GM12891 (cell line): ENCODE results near the gene CDC42BPA.

ENCODE experiments used
- POLR2A ChIP-seq: IDR thresholded peaks from 2 replicates; pipeline ENCODE4 v1.6.1; 2011; ENCODE audit warnings: low read depth, low read length, control low read depth
- POLR2AphosphoS5 ChIP-seq: IDR thresholded peaks from 2 replicates; pipeline ENCODE4 v1.6.1; 2011; ENCODE audit warnings: low read depth, low read length, control low read depth
- POU2F2 ChIP-seq: IDR thresholded peaks from 2 replicates; pipeline ENCODE4 v1.6.1; 2011; ENCODE audit warnings: low read depth, mild to moderate bottlenecking, control low read depth, low read length, moderate library complexity
- TAF1 ChIP-seq: IDR thresholded peaks from 2 replicates; pipeline ENCODE4 v1.6.1; 2011; ENCODE audit warnings: low read depth, low read length, control low read depth

- TF ChIP-seq TAF1 = no peak
- TF ChIP-seq POU2F2 = no peak
- TF ChIP-seq POLR2A = no peak
- TF ChIP-seq POLR2AphosphoS5 = no peak
Measured at GRCh38 chr1:227257964-227258363, 60.3 kb downstream of the CDC42BPA start.
